HepG2 (cell line): Measurements from ENCODE around the gene BMP6. TPM values are rescaled to one million over a fixed set of nuclear protein-coding genes. Genes with fewer than 3 reads are reported as not detected.

ENCODE experiments used
- ATAC-seq: fragments of 200-7000 bp; cut with Tn5 transposase; 3 replicates; pipeline ENCODE4 v1.9.1; 2020; ENCODE audit warnings: mild to moderate bottlenecking, moderate library complexity
- BruUV-seq: library from RNA; stranded (reverse); fragments of 400-500 nt; replicated peaks from 2 replicates; lab custom pipeline; 2021; lab: Mats Ljungman, UMichigan
- CTCF ChIA-PET: fragments of 300-600 bp; formaldehyde crosslinking; extraction: SDS; loops from one replicate; lab custom pipeline; 2021; ENCODE audit warnings: low total read pairs, inconsistent platforms, low intra/inter-chr PET ratio; lab: Yijun Ruan, JAX
- POLR2A ChIA-PET: fragments of 350-600 bp; sonication (Branson Sonifier 250); formaldehyde crosslinking; loops from one replicate; lab custom pipeline; 2020; ENCODE audit warnings: antibody characterized with exemption, inconsistent platforms; lab: Yijun Ruan, JAX
- DNase-seq: peaks from one replicate; pipeline ENCODE4 v3.0.0-alpha.2; 2015; ENCODE audit warnings: low spot score
- FAIRE-seq: peaks from 3 replicates; lab custom pipeline; 2011; peaks lifted over from hg19 to GRCh38; lab: Jason Lieb, UNC
- H2AFZ ChIP-seq: one replicate; pipeline ENCODE4 v1.6.1; 2011; ENCODE audit warnings: low read length, inconsistent platforms
- H3K27ac ChIP-seq: fragments of 300-600 bp; 3 replicates; pipeline ENCODE4 v1.8.0; 2011; ENCODE audit warnings: mixed run types, mild to moderate bottlenecking, mixed read lengths, low read length, inconsistent platforms; ENCODE audit not compliant: insufficient read depth; ENCODE audit errors: extremely low read length
- H3K27me3 ChIP-seq, 2 experiments: fragments of 200-600 bp in 1 of 2; 2 replicates in 1 of 2; 3 replicates in 1 of 2; pipeline versions ENCODE4 v1.6.0 to v1.8.0; 2011; ENCODE audit warnings: low read length in 2 of 2, mild to moderate bottlenecking in 2 of 2, moderate library complexity in 2 of 2, inconsistent platforms in 1 of 2; ENCODE audit not compliant: insufficient read depth in 2 of 2, control insufficient read depth in 1 of 2
- H3K36me3 ChIP-seq, 2 experiments: fragments of 200-600 bp in 1 of 2; replicated peaks in 1 of 2; 2 replicates in 1 of 2; 3 replicates in 1 of 2; pipeline versions ENCODE4 v1.5.1 to v1.8.0; 2011; ENCODE audit warnings: low read length in 2 of 2, inconsistent platforms in 1 of 2; ENCODE audit not compliant: insufficient read depth in 2 of 2, control insufficient read depth in 1 of 2
- H3K4me1 ChIP-seq: 2 replicates; pipeline ENCODE4 v1.5.1; 2012; ENCODE audit warnings: low read length, inconsistent platforms; ENCODE audit not compliant: insufficient read depth
- H3K4me2 ChIP-seq: 2 replicates; pipeline ENCODE4 v1.6.0; 2011; ENCODE audit warnings: low read depth, low read length, inconsistent platforms
- H3K4me3 ChIP-seq, 3 experiments: fragments of 200-600 bp in 1 of 3; sonication (generic), shearing (Covaris generic) in 1 of 3; replicated peaks in 1 of 3; 2 replicates each; pipeline ENCODE4 v1.5.1; 2011 to 2016; ENCODE audit warnings: low read length in 3 of 3, inconsistent platforms in 2 of 3, low read depth in 2 of 3, mild to moderate bottlenecking in 2 of 3, control low read depth in 1 of 3, mixed read lengths in 1 of 3; ENCODE audit not compliant: insufficient read depth in 1 of 3
- H3K79me2 ChIP-seq: one replicate; pipeline ENCODE4 v1.6.1; 2011; ENCODE audit warnings: low read length, inconsistent platforms; ENCODE audit not compliant: insufficient read depth
- H3K9ac ChIP-seq: 2 replicates; pipeline ENCODE4 v1.6.0; 2011; ENCODE audit warnings: mild to moderate bottlenecking, low read depth, low read length, inconsistent platforms; ENCODE audit not compliant: insufficient read depth
- H3K9me3 ChIP-seq: 2 replicates; pipeline ENCODE4 v1.5.1; 2012; ENCODE audit warnings: mild to moderate bottlenecking, low read length
- H4K20me1 ChIP-seq: 2 replicates; pipeline ENCODE4 v1.6.0; 2011; ENCODE audit warnings: inconsistent platforms, mild to moderate bottlenecking, low read length, moderate library complexity; ENCODE audit not compliant: insufficient read depth
- HMGXB3 ChIP-seq: sonication (generic); formaldehyde crosslinking; IDR thresholded peaks from 2 replicates; pipeline ENCODE4 v1.4.0; 2020; ENCODE audit warnings: missing genetic modification reagents, borderline replicate concordance
- SRF ChIP-seq: IDR thresholded peaks from 2 replicates; pipeline ENCODE4 v1.6.1; 2011; ENCODE audit warnings: mild to moderate bottlenecking, low read depth, low read length, moderate library complexity
- ZFP91 ChIP-seq: sonication (generic); formaldehyde crosslinking; IDR thresholded peaks from 2 replicates; pipeline ENCODE4 v1.9.0; 2022; ENCODE audit warnings: missing genetic modification reagents, mild to moderate bottlenecking, borderline replicate concordance
- ZNF615 ChIP-seq: sonication (generic); formaldehyde crosslinking; IDR thresholded peaks from 2 replicates; pipeline ENCODE4 v1.5.0; 2020; ENCODE audit warnings: mild to moderate bottlenecking, missing genetic modification reagents, borderline replicate concordance
- ZZZ3 ChIP-seq: sonication (generic); formaldehyde crosslinking; IDR thresholded peaks from 2 replicates; pipeline ENCODE4 v1.4.0; 2020; ENCODE audit warnings: missing genetic modification reagents, mild to moderate bottlenecking, borderline replicate concordance
- WGBS: methylation state at CpG from one replicate; pipeline ENCODE4 v1.1.6; 2017; ENCODE audit warnings: low lambda C conversion rate; 5-methylcytosine and 5-hydroxymethylcytosine counted together
- in situ Hi-C: cut with HindIII; loops from 2 replicates; pipeline ENCODE4 v1.10.0; 2017; ENCODE audit warnings: low pct_unique_long_range_greater_than_20kb; ENCODE audit not compliant: extremely low pct_ligation_motif_present
- intact Hi-C: fragments of 100-400 bp; cut with micrococcal nuclease; formaldehyde crosslinking; loops from one replicate; pipeline ENCODE4 v1.10.0; 2022; ENCODE audit not compliant: unreplicated experiment
- polyA plus RNA-seq, 8 experiments: library from polyadenylated mRNA; depleted of rRNA in 3 of 8; stranded (reverse) in 7 of 8; unstranded in 1 of 8; fragments of >200 nt; fragmentation: Illumina TruSeq in 4 of 8; extraction: Trizol in 4 of 8; gene quantifications; 2 replicates each; pipeline versions ENCODE4 v1.2.1 to v1.2.3, GENCODE V29; 2011 to 2016; ENCODE audit warnings: low read depth in 4 of 8, missing spikeins in 1 of 8, mixed read lengths in 1 of 8; ENCODE audit not compliant: insufficient read depth in 1 of 8
- total RNA-seq, 5 experiments: library from RNA; depleted of rRNA; stranded (reverse); fragments of >200 nt; fragmentation: Illumina TruSeq; extraction: Trizol; gene quantifications; 2 replicates each; pipeline ENCODE4 v1.2.3, GENCODE V29; 2016; ENCODE audit warnings: low read depth in 1 of 5

The BMP6 gene
- total and polyA plus RNA-seq, 2 of the 13 experiments (the other 11 are each of a cell fraction or from before 2014, with no cell fraction given), result 0.09 to 0.18 TPM

- TF ChIP-seq HMGXB3 (CRISPR knock-in tag), result no peak
- TF ChIP-seq ZZZ3 (CRISPR knock-in tag), result no peak
Measured at GRCh38 chr6:7745942-7746341, 20.0 kb downstream of the BMP6 start (continued).

- no peak overlapping the region for H3K9ac ChIP-seq
- no peak for FAIRE-seq
- POLR2A ChIA-PET, result no interaction called here
- no peaks in the 10 kb centered on the region for H3K36me3 ChIP-seq
- no peaks in the 10 kb centered on the region for H3K4me1 ChIP-seq
- H2AFZ ChIP-seq, result no peak overlapping the region
- H3K79me2 ChIP-seq, result no peaks in the 10 kb centered on the region
- ATAC-seq, result no peak
- no peak overlapping the region for H3K27ac ChIP-seq
- no peak overlapping the region for H3K4me2 ChIP-seq
- TF ChIP-seq SRF (0 out of 2 replicates have a peak, but pooled peaks have one; percentile 24), ZFP91 (CRISPR knock-in tag) (no peak), ZNF615 (CRISPR knock-in tag) (no peak)
- in situ Hi-C loops (no loop called here), intact Hi-C loops (no loop called here)
- BruUV-seq, result no TSS peak
- no peak for DNase-seq
- 56% methylated on average over 10 of the region's 10 CpGs for WGBS
- no peaks in the 10 kb centered on the region for H4K20me1 ChIP-seq
- peaks cover 7 to 34% of the 10 kb centered on the region in 2 experiments; a peak in 3 of 5 replicates for H3K27me3 ChIP-seq
- CTCF ChIA-PET, result no interaction called here
- H3K9me3 ChIP-seq, result no peaks in the 10 kb centered on the region
- no peak overlapping the region for H3K4me3 ChIP-seq
Measured at GRCh38 chr6:7747016-7747415, 21.1 kb downstream of the BMP6 start.
